ENCODE measurements around the gene FRY.

The FRY gene

DNA sequence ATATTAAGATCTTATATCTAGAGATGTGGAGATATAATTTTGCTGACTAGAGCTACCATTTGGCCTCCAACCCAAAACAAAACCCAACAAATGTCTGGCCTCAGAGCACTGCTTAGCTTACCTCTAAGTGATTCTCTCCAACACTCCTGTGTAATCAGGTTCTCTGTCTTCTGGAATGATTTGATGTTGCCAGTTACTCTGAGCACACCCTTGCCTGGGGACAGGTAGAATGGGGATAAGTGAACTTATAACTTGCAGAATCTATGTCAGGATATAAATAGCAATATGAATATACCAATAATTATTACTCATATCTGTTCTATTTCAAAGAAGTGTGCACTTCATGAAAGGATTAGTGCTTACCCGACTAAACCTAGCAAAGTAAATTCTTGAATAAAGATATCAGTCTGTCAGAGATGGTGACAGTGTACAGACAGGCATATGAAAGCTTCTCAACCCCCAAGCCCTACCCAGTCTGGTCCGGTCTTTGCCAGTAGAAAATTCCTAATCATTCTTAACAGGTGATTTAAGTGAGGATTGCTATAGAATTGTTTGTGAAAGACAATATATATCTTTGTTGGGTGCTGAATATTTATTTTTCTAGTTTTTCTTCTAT lies 250.6 kb downstream of the FRY start:
- no peak overlapping the region for H3K27ac ChIP-seq
- ChIA-PET CTCF (no interaction called here), POLR2A (ENCODE audit: low non-redundant PET) (no interaction called here)
- DNase-seq (ENCODE audit: low spot score), result no peak
- no peak for TF ChIP-seq CTCF (conservative IDR thresholded peaks at IDR 0.05; ENCODE audit: low read depth)

DNA sequence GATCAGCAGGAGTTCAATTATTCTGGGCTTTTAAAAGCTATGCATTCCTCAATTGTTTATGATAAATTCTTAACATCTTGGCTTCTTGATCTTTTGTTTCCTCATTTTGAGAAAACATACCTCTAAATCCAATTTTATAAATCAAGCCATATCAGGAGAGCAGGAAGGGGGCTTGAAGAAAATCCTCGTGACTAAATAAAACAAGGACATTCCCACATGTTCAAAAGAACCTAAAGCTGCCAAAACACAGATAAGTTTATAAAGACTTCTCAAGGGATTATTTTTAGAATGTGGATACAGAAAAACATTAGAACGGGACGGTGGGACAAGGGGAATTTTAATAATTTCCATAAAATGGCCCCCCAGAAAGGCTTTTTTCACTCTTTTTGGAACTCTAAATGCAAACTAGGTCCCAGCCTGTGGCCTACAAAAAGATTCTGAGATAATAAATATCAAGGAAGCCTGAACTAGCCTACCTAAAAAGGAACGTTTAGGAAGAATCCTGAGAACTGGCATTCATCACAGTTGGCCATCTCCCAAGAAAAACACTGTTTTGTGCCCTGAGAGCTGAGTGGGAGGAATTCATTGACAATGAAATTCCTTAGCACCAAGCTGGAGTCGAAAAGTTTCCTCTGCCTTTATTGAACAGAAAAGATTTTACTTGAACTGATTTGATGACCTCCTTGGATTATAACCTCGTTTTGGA lies 253.5 kb downstream of the FRY start:
- peak; percentile 15 for DNase-seq (ENCODE audit: low spot score)
- no peak for TF ChIP-seq CTCF (conservative IDR thresholded peaks at IDR 0.05; ENCODE audit: low read depth)

DNA sequence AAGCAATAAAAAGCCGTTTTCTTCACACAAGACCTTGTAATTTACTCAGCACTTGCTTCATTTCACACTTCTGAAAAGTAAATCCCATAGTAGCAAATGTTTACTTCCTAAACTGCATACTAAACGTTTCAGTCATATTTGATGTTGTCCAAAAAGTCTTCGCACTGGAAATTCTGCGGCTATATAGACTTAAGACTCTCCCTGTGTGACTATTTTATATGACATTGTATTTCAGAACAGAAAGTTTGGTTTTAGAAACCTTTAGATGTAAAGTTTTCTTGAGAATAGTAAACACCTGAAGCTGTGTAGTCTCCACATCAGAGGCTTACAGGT lies 254.0 kb downstream of the FRY start:
- no peak for DNase-seq (ENCODE audit: low spot score)
- ChIA-PET CTCF (no interaction called here), POLR2A (ENCODE audit: low non-redundant PET) (no interaction called here)
- no peak for TF ChIP-seq CTCF (conservative IDR thresholded peaks at IDR 0.05; ENCODE audit: low read depth)
- no peak overlapping the region for H3K27ac ChIP-seq

More for the DNA sequence above, 253.5 kb downstream of the FRY start:
- CTCF ChIA-PET, result interaction anchor here (1.1 kb wide), 1 partner anchor 375 kb away, joined by 4 read pairs; no protein-coding TSS in a partner anchor
- H3K27ac ChIP-seq, result no peak overlapping the region
- POLR2A ChIA-PET (ENCODE audit: low non-redundant PET), result no interaction called here

DNA sequence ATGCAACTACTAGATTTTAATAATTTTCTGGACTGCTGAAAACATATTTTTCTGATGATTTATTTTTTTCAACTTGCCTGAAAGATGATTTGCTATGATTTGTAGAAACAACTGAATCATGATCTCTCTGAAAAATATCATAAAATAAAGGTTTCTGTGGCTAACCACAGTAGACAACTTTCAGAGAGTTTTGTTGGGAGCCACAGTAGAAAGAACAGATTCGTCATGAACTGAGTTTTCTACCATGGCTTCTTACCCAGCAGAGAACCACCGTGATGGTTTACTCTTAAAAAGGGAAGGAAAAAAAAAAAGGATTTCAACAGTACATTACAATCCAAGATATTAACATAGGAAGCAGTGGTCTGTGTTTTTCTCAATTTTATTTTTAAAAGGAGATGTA lies 265.6 kb downstream of the FRY start:
- no peak for TF ChIP-seq CTCF (conservative IDR thresholded peaks at IDR 0.05; ENCODE audit: low read depth)
- DNase-seq (ENCODE audit: low spot score), result no peak
- ChIA-PET CTCF (no interaction called here), POLR2A (ENCODE audit: low non-redundant PET) (no interaction called here)
- H3K27ac ChIP-seq, result no peak overlapping the region

DNA sequence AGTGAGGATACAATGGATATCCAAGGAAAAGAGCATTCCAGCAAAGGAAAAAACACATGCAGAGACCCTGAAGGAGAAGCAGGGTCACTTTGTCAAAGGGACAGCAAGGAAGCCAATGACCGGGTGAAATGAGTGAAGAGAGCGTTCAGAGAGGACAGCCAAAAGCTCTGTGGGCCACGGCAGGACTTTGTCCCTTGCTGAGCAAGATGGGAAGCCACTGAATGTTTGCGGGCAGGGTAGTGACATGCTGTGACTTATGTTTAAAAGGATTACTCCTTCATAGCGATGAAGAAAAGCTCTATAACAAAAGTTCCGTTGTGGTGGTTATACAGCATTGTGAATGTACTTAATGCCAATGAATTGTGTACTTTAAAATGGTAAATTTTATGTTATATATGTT lies 267.1 kb downstream of the FRY start:
- no peak for TF ChIP-seq CTCF (conservative IDR thresholded peaks at IDR 0.05; ENCODE audit: low read depth)
- no peak overlapping the region for H3K27ac ChIP-seq
- ChIA-PET POLR2A (ENCODE audit: low non-redundant PET) (no interaction called here), CTCF (interaction anchor here (0.6 kb wide), 1 partner anchor 273 kb away, joined by 4 read pairs; no protein-coding TSS in a partner anchor)
- DNase-seq (ENCODE audit: low spot score), result no peak

DNA sequence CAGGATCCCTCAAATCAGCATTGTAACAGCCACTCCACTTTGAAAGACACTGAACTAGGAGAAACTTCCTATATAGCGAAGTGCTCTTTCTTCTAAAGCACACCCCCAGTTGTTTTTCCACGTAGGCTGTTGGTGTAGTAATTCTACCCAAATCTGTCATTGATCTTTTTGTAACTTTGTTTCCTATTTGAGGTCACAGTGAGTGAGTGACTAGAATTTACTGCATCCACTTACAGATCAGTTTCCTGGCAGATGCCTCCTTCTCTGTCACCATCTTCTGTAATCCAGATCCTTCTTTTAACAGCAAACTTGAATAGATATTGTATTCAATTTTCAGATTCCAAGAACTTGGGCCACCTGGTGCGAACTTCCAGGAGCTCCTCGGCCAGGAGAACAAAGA lies 268.3 kb downstream of the FRY start:
- CTCF ChIA-PET, result interaction anchor here (0.6 kb wide), 1 partner anchor 370 kb away, joined by 3 read pairs; no protein-coding TSS in a partner anchor
- H3K27ac ChIP-seq, result no peak overlapping the region
- POLR2A ChIA-PET (ENCODE audit: low non-redundant PET), result no interaction called here
- TF ChIP-seq CTCF (conservative IDR thresholded peaks at IDR 0.05; ENCODE audit: low read depth), result no peak
- no peak for DNase-seq (ENCODE audit: low spot score)

Measured in RWPE1 (cell line).